Activated T-cell treated with anti-CD3 and anti-CD28 coated beads for 48 hours (primary cell): ENCODE data around the gene TMEM252.

Source experiments
- DNase-seq: peaks from one replicate; pipeline ENCODE4 v3.0.0-alpha.2; 2020; ENCODE audit warnings: low read depth

The TMEM252 gene

GRCh38 chr9:68540712-68541535 is at the start of gene TMEM252:
Gene TMEM252 (minus strand): TSS chr9:68540883. CDS start chr9:68540814, 69 bp downstream.
- no peak for DNase-seq

- DNase-seq = no peak
Observed at GRCh38 chr9:68585034-68585761, 44.5 kb upstream of the TMEM252 start.

- DNase-seq = peak; percentile 60
Observed at GRCh38 chr9:68584189-68585033, 43.7 kb upstream of the TMEM252 start.

GRCh38 chr9:68581696-68582095 is 41.0 kb upstream of the TMEM252 start:
- no peak for DNase-seq

- DNase-seq = no peak
Observed at GRCh38 chr9:68577774-68578591, 37.3 kb upstream of the TMEM252 start.

- DNase-seq = no peak
Observed at GRCh38 chr9:68575817-68576216, 35.1 kb upstream of the TMEM252 start.

- DNase-seq = no peak
Observed at GRCh38 chr9:68574150-68574549, 33.5 kb upstream of the TMEM252 start.

GRCh38 chr9:68567565-68567964 is 26.9 kb upstream of the TMEM252 start:
- DNase-seq = no peak

GRCh38 chr9:68562461-68562860 is 21.8 kb upstream of the TMEM252 start:
- no peak for DNase-seq

- DNase-seq = peak; percentile 47
Observed at GRCh38 chr9:68560071-68560844, 19.6 kb upstream of the TMEM252 start.

- no peak for DNase-seq
Observed at GRCh38 chr9:68558545-68558944, 17.9 kb upstream of the TMEM252 start.

GRCh38 chr9:68555437-68556150 is 14.9 kb upstream of the TMEM252 start:
- DNase-seq = no peak

- no peak for DNase-seq
Observed at GRCh38 chr9:68552700-68553476, 12.2 kb upstream of the TMEM252 start.

GRCh38 chr9:68551191-68551590 is 10.5 kb upstream of the TMEM252 start:
- no peak for DNase-seq

- DNase-seq = no peak
Observed at GRCh38 chr9:68548241-68548640, 7.6 kb upstream of the TMEM252 start.

- DNase-seq = no peak
Observed at GRCh38 chr9:68547417-68547816, 6.7 kb upstream of the TMEM252 start.

GRCh38 chr9:68546596-68547390 is 6.1 kb upstream of the TMEM252 start:
- DNase-seq = no peak

GRCh38 chr9:68545033-68545705 is 4.5 kb upstream of the TMEM252 start:
- DNase-seq = no peak
